ENCODE measurements around the gene CES5A.
"Not testable (repeated sequence)": the region's sequence is repeated elsewhere in the genome, so short reads cannot be mapped to it uniquely, and the experiment has no call there.

CES5A gene

GRCh38 chr16:55875273-55875672, at the start of gene CES5A:
Gene CES5A, minus strand, starts transcription at chr16:55875373. Its CDS starts 152 bp downstream, at chr16:55875221.
- DNase-seq (ENCODE audit: low spot score), result no peak

GRCh38 chr16:55922662-55923061, 47.5 kb upstream of the CES5A start:
- no peak for DNase-seq (ENCODE audit: low spot score)

GRCh38 chr16:55917373-55918160, 42.4 kb upstream of the CES5A start:
- no peak for DNase-seq (ENCODE audit: low spot score)

GRCh38 chr16:55915096-55915827, 40.1 kb upstream of the CES5A start:
- DNase-seq (ENCODE audit: low spot score), result no peak

GRCh38 chr16:55914383-55914782, 39.2 kb upstream of the CES5A start:
- no peak for DNase-seq (ENCODE audit: low spot score)

- DNase-seq (ENCODE audit: low spot score), result no peak
These were observed 38.5 kb upstream of the CES5A start for GRCh38 chr16:55913716-55914115.

- DNase-seq (ENCODE audit: low spot score), result not testable (repeated sequence)
These were observed 37.9 kb upstream of the CES5A start for GRCh38 chr16:55913121-55913520.

- no peak for DNase-seq (ENCODE audit: low spot score)
These were observed 36.8 kb upstream of the CES5A start for GRCh38 chr16:55912022-55912421.

GRCh38 chr16:55911616-55912015, 36.4 kb upstream of the CES5A start:
- DNase-seq (ENCODE audit: low spot score), result no peak

GRCh38 chr16:55909876-55910275, 34.7 kb upstream of the CES5A start:
- DNase-seq (ENCODE audit: low spot score), result no peak

GRCh38 chr16:55908641-55909040, 33.5 kb upstream of the CES5A start:
- DNase-seq (ENCODE audit: low spot score), result no peak

- DNase-seq (ENCODE audit: low spot score), result no peak
These were observed 32.5 kb upstream of the CES5A start for GRCh38 chr16:55907661-55908060.

- no peak for DNase-seq (ENCODE audit: low spot score)
These were observed 30.9 kb upstream of the CES5A start for GRCh38 chr16:55906123-55906522.

- no peak for DNase-seq (ENCODE audit: low spot score)
These were observed 30.5 kb upstream of the CES5A start for GRCh38 chr16:55905651-55906050.

- DNase-seq (ENCODE audit: low spot score), result no peak
These were observed 26.5 kb upstream of the CES5A start for GRCh38 chr16:55901566-55902217.

GRCh38 chr16:55900616-55901393, 25.6 kb upstream of the CES5A start:
- no peak for DNase-seq (ENCODE audit: low spot score)

- no peak for DNase-seq (ENCODE audit: low spot score)
These were observed 24.7 kb upstream of the CES5A start for GRCh38 chr16:55899857-55900256.

- DNase-seq (ENCODE audit: low spot score), result no peak
These were observed 23.4 kb upstream of the CES5A start for GRCh38 chr16:55898592-55898991.

- DNase-seq (ENCODE audit: low spot score), result no peak
These were observed 17.6 kb upstream of the CES5A start for GRCh38 chr16:55892821-55893220.

GRCh38 chr16:55889518-55889917, 14.3 kb upstream of the CES5A start:
- no peak for DNase-seq (ENCODE audit: low spot score)

GRCh38 chr16:55888546-55888945, 13.4 kb upstream of the CES5A start:
- DNase-seq (ENCODE audit: low spot score), result no peak

- no peak for DNase-seq (ENCODE audit: low spot score)
These were observed 1.7 kb upstream of the CES5A start for GRCh38 chr16:55876854-55877253.
